Fibroblast of the aortic adventitia (primary cell): ENCODE measurements around the gene HS3ST2. TPM values are rescaled to one million over a fixed set of nuclear protein-coding genes. Genes with fewer than 3 reads are reported as not detected.

Experiments
- DNase-seq: peaks from one replicate; pipeline ENCODE4 v3.0.0-alpha.2; 2010; ENCODE audit warnings: low read depth
- H3K4me3 ChIP-seq: 2 replicates; pipeline ENCODE4 v1.5.1; 2011; ENCODE audit warnings: low read depth, mild to moderate bottlenecking, control low read depth, low read length, moderate library complexity
- total RNA-seq: library from RNA; depleted of rRNA; stranded (reverse); fragments of >200 nt; gene quantifications from 2 replicates; pipeline ENCODE4 v1.2.3, GENCODE V29; 2012; ENCODE audit warnings: low replicate concordance
- TF ChIP-seq, protein P1 (sequence below): IDR thresholded peaks from 2 replicates; pipeline ENCODE4 v1.5.1; 2011; ENCODE audit warnings: mild to moderate bottlenecking, low read length, control low read depth, inconsistent platforms; ENCODE audit not compliant: insufficient read depth

Gene HS3ST2
- total RNA-seq, 1 donor: not detected

DNA sequence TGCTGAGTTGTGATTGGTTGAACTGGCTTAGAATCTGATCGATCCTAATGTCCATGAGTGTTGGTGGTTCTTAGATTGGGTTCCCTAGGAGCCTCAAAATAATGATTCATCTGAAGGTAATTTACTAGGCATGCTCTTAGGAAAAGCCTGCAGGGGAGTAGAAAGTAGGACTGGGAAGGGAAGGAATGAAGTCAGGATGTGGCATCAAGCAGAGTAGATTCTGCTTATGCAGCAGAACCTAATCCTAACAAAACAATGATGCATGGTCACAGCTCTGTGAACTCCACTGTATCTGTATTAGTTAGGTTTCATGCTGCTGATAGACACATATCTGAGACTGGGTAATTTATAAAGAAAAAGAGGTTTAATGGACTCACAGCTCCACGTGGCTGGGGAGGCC lies 132.5 kb downstream of the HS3ST2 start:
- TF ChIP-seq, protein P1, sequence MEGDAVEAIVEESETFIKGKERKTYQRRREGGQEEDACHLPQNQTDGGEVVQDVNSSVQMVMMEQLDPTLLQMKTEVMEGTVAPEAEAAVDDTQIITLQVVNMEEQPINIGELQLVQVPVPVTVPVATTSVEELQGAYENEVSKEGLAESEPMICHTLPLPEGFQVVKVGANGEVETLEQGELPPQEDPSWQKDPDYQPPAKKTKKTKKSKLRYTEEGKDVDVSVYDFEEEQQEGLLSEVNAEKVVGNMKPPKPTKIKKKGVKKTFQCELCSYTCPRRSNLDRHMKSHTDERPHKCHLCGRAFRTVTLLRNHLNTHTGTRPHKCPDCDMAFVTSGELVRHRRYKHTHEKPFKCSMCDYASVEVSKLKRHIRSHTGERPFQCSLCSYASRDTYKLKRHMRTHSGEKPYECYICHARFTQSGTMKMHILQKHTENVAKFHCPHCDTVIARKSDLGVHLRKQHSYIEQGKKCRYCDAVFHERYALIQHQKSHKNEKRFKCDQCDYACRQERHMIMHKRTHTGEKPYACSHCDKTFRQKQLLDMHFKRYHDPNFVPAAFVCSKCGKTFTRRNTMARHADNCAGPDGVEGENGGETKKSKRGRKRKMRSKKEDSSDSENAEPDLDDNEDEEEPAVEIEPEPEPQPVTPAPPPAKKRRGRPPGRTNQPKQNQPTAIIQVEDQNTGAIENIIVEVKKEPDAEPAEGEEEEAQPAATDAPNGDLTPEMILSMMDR: no peak
- DNase-seq: no peak

DNA sequence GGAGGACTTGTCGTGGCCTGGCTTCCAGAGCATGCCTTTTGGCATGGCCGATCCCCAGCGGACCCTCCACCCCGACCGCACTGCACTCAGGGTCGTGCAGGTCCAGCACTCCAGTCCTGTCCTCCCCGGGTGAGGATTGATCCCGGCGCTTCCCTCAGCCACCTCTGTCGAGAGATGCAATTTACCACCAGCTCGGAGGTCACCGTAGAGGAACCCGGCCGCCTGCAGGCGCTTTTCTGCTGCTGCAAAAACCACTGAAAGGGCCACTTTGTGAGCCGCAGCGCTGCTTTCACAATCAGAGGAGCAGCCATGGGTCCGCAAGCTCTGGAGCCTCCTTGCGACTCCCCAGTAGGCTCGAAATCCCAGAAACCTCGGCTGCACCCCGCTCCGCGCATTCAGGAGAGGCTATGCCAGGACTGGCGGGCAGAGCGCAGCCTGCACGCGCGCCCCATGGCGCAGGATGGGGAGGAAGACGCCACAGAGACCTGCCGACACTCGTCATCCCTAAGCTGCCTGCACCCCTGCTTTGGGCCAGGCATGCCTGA lies 134.2 kb downstream of the HS3ST2 start:
- TF ChIP-seq, protein P1: no peak
- H3K4me3 ChIP-seq: peak overlapping the region; percentile 28
- peak; percentile 1 for DNase-seq

More for the DNA sequence above, 132.5 kb downstream of the HS3ST2 start:
- H3K4me3 ChIP-seq: no peak overlapping the region

DNA sequence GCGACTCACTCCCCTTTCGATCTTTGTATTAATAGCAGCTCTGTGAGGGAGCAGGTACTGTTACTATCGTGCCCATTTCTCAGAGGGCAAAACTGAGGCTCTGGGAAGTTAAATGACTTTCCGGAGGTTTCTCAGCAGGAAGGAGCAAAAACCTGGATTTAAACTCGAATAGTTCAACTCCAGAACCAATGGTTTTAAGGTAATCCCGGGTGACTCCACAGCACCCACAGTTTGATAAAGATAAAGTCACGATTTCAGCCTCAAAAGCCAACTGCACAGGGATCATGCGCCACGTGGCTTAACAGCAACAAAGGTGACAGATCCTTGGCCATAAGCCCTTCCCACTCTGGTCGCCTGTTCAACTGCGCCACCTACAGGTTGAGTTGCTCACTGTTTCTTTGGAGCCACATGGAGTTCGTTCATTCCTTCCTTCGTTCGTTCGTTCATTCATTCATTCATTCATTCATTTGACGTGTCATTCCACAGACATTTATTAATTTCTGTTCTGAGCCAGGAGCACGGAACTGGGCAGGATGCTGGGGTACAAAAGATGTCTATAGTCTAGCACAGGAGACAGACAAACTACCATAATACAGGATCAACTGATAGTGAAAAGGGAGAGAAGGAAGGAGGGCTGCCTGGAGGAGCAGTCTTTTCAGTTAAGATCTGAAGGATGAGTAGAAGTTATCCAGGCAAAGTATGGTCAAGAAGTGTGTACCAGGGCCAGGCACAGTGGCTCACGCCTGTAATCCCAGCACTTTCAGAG lies 134.8 kb downstream of the HS3ST2 start:
- peak overlapping the region; percentile 28 for H3K4me3 ChIP-seq
- DNase-seq: peak; percentile 67
- TF ChIP-seq, protein P1: peak; percentile 61

DNA sequence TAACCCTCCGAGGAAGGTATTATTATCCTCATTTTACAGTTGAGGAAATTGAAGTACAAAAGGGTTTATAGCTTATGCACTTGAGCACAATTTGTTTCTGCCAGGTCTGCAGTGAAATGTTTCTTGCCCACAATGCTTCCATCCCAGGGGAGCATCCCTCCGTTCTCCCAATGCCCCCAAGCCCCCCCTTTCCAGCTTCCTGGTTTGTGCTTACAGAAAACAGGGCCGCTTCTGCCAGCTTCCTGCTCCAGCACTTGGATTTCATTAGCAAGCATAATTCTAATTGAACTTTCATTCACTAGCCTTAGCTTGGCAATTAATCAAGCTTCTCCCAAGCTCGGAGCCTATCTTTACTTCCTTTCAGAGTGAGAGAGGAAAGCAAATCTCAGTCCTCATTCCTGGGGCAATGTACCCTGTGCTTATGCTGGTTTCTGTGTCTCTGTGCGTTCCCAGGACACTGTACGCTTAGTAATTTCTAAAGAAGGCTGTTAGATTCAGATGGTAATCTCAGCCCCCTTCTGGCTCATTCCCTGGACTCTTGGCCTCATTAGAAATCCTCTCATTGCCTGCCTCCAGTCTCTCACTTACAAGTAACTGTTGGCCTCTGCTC lies 141.6 kb downstream of the HS3ST2 start:
- H3K4me3 ChIP-seq: no peak overlapping the region
- TF ChIP-seq, protein P1: no peak
- DNase-seq: no peak

DNA sequence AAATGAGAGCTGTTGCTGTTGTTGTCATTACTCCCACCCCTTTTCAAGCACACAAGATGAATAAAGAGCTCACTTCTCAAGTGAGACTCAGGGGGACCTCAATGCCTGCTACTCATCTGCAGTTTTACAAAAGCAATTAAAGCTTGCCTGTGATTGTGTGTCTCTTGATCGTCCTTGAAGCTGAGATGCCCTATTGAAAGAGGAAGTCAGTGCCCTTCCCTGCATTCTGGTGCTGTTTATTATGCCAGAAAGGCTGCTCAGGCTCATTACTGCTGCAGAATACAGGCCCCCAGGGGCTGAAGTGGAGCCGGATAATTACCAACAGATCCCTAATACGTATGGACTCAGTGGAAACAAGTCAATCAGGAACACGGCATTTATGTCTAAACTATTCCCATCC lies 147.2 kb downstream of the HS3ST2 start:
- no peak overlapping the region for H3K4me3 ChIP-seq
- TF ChIP-seq, protein P1: no peak
- DNase-seq: no peak

DNA sequence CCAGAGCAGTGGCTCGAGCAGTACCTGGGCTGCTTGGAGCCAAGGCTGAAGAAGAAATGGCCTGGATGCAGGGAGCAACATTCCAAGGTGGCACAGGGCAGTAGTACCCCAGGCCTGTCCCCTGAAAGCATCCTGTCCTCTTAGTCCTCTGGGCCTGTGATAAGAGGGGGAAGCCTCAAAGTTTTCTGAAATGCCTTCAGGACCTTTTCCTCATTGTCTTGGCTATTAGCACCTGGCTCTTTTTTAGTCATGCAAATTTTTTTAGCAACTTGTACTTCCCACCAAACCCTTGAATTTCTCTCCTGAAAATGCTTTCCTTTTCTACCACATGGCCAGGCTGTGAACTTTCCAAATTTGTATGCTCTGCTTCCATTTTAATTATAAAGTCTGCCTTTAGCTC lies 148.9 kb downstream of the HS3ST2 start:
- TF ChIP-seq, protein P1: no peak
- H3K4me3 ChIP-seq: no peak overlapping the region
- no peak for DNase-seq
